MM.1S (cell line): ENCODE data around the gene G0S2.

ENCODE experiments used
- DNase-seq: peaks from one replicate; pipeline ENCODE4 v3.0.0-alpha.2; 2015
- H2AFZ ChIP-seq: fragments of 300-600 bp; sonication (generic); 2 replicates; pipeline ENCODE4 v1.6.0; 2016; ENCODE audit warnings: antibody characterized with exemption, low read length
- H3F3A ChIP-seq: fragments of 300-600 bp; sonication (generic); 2 replicates; pipeline ENCODE4 v1.6.1; 2016; ENCODE audit warnings: mild to moderate bottlenecking, antibody characterized with exemption, low read length, moderate library complexity, mixed read lengths; ENCODE audit not compliant: insufficient read depth
- H3K27ac ChIP-seq: fragments of 300-600 bp; sonication (generic); 2 replicates; pipeline ENCODE4 v1.5.1; 2016; ENCODE audit warnings: mild to moderate bottlenecking, low read length
- H3K27me3 ChIP-seq: fragments of 300-600 bp; sonication (generic); replicated peaks from 2 replicates; pipeline ENCODE4 v1.6.0; 2016; ENCODE audit warnings: low read length; ENCODE audit not compliant: insufficient read depth
- H3K36me3 ChIP-seq: fragments of 300-600 bp; sonication (generic); replicated peaks from 2 replicates; pipeline ENCODE4 v1.6.1; 2016; ENCODE audit warnings: mild to moderate bottlenecking, low read length, mixed read lengths; ENCODE audit not compliant: insufficient read depth
- H3K4me1 ChIP-seq: fragments of 300-600 bp; sonication (generic); 2 replicates; pipeline ENCODE4 v1.6.1; 2016; ENCODE audit warnings: low read length, mixed read lengths
- H3K4me2 ChIP-seq: fragments of 300-600 bp; sonication (generic); 2 replicates; pipeline ENCODE4 v1.6.0; 2016; ENCODE audit warnings: low read depth, low read length
- H3K4me3 ChIP-seq: fragments of 300-600 bp; sonication (generic); 2 replicates; pipeline ENCODE4 v1.5.1; 2016; ENCODE audit warnings: low read length, mixed read lengths
- H3K79me2 ChIP-seq: fragments of 300-600 bp; sonication (generic); 2 replicates; pipeline ENCODE4 v1.6.1; 2016; ENCODE audit warnings: mixed run types, low read length, mixed read lengths
- H3K9ac ChIP-seq: fragments of 300-600 bp; sonication (generic); 2 replicates; pipeline ENCODE4 v1.6.1; 2016; ENCODE audit warnings: low read length, mixed read lengths
- H3K9me2 ChIP-seq: fragments of 300-600 bp; sonication (generic); replicated peaks from 2 replicates; pipeline ENCODE4 v1.6.1; 2016; ENCODE audit warnings: mild to moderate bottlenecking, low read length, mixed read lengths; ENCODE audit not compliant: insufficient read depth
- H3K9me3 ChIP-seq: fragments of 300-600 bp; sonication (generic); replicated peaks from 2 replicates; pipeline ENCODE4 v1.6.1; 2016; ENCODE audit warnings: mild to moderate bottlenecking, low read length, mixed read lengths; ENCODE audit not compliant: insufficient read depth
- H4K20me1 ChIP-seq: fragments of 300-600 bp; sonication (generic); 2 replicates; pipeline ENCODE4 v1.6.1; 2016; ENCODE audit warnings: mild to moderate bottlenecking, low read length, moderate library complexity, mixed read lengths; ENCODE audit not compliant: insufficient read depth
- EZH2 ChIP-seq: fragments of 300-600 bp; sonication (generic); optimal IDR thresholded peaks from 2 replicates; pipeline ENCODE3; 2017; ENCODE audit warnings: low read depth, mild to moderate bottlenecking, antibody characterized with exemption, low read length, mixed read lengths
- EZH2phosphoT487 ChIP-seq: fragments of 300-600 bp; sonication (generic); IDR thresholded peaks from 2 replicates; pipeline ENCODE4 v1.6.1; 2018; ENCODE audit warnings: antibody characterized with exemption, low read length
- TF ChIP-seq, protein P1 (sequence below): fragments of 300-600 bp; sonication (generic); IDR thresholded peaks from 2 replicates; pipeline ENCODE4 v1.5.1; 2016; ENCODE audit warnings: antibody characterized with exemption, low read length, mixed read lengths

Gene G0S2

DNA sequence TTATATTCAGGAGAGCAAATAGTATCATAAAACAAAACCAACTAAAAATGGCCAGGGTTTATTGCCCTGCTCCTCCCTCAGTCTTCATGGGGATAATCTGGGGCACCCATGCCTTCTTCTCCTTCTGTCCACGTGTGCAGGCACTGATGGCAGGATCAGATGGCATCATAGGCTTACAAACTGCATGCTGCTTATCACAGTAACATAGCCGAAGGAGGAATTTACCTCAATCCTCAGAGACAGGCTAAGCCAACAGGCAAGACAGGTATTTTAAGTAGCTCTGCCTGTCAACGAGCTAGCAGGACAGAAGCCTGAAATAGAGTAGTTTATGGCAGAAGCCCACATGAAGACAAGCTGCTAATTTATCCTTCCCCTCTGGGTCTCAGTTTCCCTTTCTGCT is 32.4 kb upstream of the G0S2 start:
- no peaks in the 10 kb centered on the region for H4K20me1 ChIP-seq
- H3K4me2 ChIP-seq: no peak overlapping the region
- H3K27ac ChIP-seq: no peak overlapping the region

DNA sequence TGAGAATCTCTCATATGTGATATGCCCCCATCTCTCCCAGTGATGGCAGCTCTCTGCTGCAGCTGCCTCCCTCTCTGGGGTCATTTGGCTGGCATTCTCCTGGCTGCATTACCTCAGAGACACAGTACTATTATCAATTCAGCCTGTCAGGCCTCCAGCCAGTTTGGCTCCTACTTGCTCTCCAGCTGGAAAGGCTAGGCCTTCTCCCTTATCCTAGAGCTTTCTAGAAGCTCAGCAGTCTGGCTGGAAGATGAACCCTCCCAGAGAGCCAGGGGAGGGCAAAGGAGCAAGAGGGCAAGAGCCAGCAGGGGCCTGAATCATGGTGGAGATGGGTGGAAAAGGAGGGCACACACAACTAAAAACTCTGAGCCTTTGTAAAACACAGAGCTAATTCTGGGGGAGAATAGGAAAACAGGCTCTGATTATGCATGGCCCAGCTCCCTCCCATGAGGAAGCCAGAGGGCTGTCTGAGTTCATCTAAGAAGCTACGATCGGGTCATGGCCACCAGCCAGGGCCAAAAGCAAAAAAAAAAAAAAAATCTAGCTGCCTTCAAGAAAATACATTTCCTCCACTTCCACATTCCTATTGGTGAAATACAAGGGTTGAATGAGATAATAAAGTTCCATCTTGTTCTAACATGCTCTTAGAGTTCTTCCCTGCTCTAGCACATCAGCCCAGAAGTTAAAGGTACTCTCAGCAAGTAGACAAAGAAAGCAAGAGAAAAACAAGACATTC is 31.8 kb upstream of the G0S2 start:
- no peaks in the 10 kb centered on the region for H3K27me3 ChIP-seq
- H3K36me3 ChIP-seq: no peaks in the 10 kb centered on the region
- H3F3A ChIP-seq: peaks cover 7% of the 10 kb centered on the region; the same call in 1 of the 2 replicates
- H4K20me1 ChIP-seq: no peaks in the 10 kb centered on the region
- no peak overlapping the region for H3K27ac ChIP-seq
- DNase-seq: no peak
- no peak overlapping the region for H3K9ac ChIP-seq
- H3K4me2 ChIP-seq: no peak overlapping the region
- H3K79me2 ChIP-seq: no peaks in the 10 kb centered on the region
- H3K9me3 ChIP-seq: no peaks in the 10 kb centered on the region
- H3K4me3 ChIP-seq: no peak overlapping the region
- no peak overlapping the region for H2AFZ ChIP-seq
- peaks cover 13% of the 10 kb centered on the region for H3K4me1 ChIP-seq
- no peaks in the 10 kb centered on the region for H3K9me2 ChIP-seq
- TF ChIP-seq, protein P1, sequence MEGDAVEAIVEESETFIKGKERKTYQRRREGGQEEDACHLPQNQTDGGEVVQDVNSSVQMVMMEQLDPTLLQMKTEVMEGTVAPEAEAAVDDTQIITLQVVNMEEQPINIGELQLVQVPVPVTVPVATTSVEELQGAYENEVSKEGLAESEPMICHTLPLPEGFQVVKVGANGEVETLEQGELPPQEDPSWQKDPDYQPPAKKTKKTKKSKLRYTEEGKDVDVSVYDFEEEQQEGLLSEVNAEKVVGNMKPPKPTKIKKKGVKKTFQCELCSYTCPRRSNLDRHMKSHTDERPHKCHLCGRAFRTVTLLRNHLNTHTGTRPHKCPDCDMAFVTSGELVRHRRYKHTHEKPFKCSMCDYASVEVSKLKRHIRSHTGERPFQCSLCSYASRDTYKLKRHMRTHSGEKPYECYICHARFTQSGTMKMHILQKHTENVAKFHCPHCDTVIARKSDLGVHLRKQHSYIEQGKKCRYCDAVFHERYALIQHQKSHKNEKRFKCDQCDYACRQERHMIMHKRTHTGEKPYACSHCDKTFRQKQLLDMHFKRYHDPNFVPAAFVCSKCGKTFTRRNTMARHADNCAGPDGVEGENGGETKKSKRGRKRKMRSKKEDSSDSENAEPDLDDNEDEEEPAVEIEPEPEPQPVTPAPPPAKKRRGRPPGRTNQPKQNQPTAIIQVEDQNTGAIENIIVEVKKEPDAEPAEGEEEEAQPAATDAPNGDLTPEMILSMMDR: no peak
- no peak for TF ChIP-seq EZH2phosphoT487
- TF ChIP-seq EZH2: no peak

More for the DNA sequence above, 32.4 kb upstream of the G0S2 start:
- TF ChIP-seq, protein P1: no peak
- TF ChIP-seq EZH2 (no peak), EZH2phosphoT487 (no peak)
- H2AFZ ChIP-seq: no peak overlapping the region
- H3K9ac ChIP-seq: no peak overlapping the region
- H3K27me3 ChIP-seq: no peaks in the 10 kb centered on the region
- no peaks in the 10 kb centered on the region for H3K36me3 ChIP-seq
- H3K4me3 ChIP-seq: no peak overlapping the region
- H3K9me3 ChIP-seq: no peaks in the 10 kb centered on the region
- no peak for DNase-seq
- peaks cover 13% of the 10 kb centered on the region for H3K4me1 ChIP-seq
- H3F3A ChIP-seq: peaks cover 7% of the 10 kb centered on the region; the same call in 1 of the 2 replicates
- no peaks in the 10 kb centered on the region for H3K79me2 ChIP-seq
- H3K9me2 ChIP-seq: no peaks in the 10 kb centered on the region

DNA sequence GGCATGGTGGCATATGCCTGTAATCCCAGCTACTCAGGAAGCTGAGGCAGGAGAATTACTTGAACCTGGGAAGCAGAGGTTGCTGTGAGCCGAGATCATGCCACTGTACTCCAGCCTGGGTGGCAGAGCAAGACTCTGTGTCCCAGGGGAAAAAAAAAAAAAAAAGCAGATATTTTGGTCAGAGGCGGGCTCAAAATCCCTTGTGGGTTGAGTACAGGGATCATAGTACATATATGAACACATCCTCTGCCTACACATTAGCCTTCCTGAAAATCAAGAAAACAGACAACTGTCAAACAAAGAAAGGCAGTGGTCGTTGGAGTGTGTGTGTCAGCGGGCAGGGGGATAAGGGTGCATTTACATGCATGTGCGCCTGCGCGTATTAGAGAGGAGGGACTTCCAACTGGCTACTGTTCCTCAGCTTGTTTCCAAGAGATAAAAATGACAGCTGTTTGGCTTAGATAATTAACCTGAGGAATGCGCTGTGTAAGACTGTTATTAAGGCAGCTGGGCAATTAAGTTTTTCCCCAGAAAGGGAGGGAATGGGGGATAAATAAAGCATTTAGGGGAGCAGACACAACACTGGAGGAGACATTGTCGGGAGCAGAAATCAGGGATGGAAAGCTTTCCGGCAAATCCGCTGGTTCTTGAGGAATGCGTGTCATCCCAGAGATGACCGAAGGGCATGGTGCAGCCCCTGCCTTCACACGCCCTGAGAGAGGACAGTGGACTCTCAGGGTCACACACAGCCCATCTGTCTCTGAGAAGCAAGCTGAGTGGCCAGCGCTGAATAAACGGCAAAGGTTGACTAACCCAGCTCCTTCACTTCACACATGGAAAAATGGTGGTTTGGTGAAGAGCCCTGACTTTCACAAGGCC is 29.4 kb upstream of the G0S2 start:
- TF ChIP-seq, protein P1: no peak
- no peak for TF ChIP-seq EZH2
- Histone ChIP-seq H3F3A (peaks cover 7% of the 10 kb centered on the region; the same call in 1 of the 2 replicates), H4K20me1 (no peaks in the 10 kb centered on the region), H3K27me3 (no peaks in the 10 kb centered on the region), H3K79me2 (no peaks in the 10 kb centered on the region), H3K9me3 (no peaks in the 10 kb centered on the region), H3K9me2 (no peaks in the 10 kb centered on the region), H3K4me3 (no peak overlapping the region), H2AFZ (no peak overlapping the region), H3K9ac (no peak overlapping the region), H3K4me2 (no peak overlapping the region), H3K36me3 (no peaks in the 10 kb centered on the region), H3K4me1 (peaks cover 18% of the 10 kb centered on the region), H3K27ac (no peak overlapping the region)
- DNase-seq: no peak
